GM19372 (cell line): ENCODE measurements around the gene TRABD.
"Not testable (repeated sequence)": the region's sequence is repeated elsewhere in the genome, so short reads cannot be mapped to it uniquely, and the experiment has no call there.

Experiments
- ATAC-seq: cut with Tn5 transposase; IDR thresholded peaks from one replicate; pipeline ENCODE4 v1.9.1; 2021; ENCODE audit warnings: mild to moderate bottlenecking, low read depth, moderate library complexity; ENCODE audit not compliant: unreplicated experiment

Gene TRABD

DNA sequence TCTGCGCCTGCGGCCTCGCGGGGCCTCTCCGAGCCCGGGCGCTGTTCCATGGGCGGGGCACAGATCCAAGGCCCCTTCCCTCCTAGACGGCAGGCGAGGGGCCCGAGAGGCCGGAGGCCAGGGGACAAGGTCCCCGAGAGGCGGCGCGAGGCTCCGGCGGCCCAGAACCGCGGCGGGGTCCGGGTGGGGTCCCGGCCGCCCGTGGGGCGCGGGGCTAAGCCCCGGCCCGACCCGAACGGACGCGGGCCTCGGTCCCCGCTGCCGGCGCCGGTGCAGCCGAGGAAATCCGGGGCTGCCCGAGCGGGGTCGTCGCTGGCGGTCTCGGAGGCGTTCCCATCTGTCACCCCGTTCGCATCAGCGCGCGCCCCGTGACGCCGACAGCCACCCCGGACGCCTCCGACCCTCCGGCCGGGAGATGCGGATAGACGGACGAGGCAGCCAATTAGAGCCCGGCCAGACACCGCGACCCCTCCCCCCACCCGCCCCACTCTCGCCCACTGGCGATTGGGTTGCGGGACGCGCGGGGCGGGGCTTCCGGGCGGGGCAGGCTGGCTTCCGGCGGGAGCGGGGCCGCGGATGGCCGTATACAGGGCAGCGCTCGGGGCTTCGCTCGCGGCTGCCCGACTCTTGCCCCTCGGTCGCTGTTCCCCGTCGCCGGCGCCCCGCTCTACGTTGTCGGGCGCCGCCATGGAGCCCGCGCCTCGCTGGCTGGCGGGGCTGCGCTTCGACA, 14.9 kb downstream of the TRABD start, which contains the start of gene SELENOO:
TSS of gene SELENOO (plus strand) at position 551 of the 730 bp plus-strand sequence. CDS start at position 577, 26 bp downstream.
- peak; percentile 78 for ATAC-seq

DNA sequence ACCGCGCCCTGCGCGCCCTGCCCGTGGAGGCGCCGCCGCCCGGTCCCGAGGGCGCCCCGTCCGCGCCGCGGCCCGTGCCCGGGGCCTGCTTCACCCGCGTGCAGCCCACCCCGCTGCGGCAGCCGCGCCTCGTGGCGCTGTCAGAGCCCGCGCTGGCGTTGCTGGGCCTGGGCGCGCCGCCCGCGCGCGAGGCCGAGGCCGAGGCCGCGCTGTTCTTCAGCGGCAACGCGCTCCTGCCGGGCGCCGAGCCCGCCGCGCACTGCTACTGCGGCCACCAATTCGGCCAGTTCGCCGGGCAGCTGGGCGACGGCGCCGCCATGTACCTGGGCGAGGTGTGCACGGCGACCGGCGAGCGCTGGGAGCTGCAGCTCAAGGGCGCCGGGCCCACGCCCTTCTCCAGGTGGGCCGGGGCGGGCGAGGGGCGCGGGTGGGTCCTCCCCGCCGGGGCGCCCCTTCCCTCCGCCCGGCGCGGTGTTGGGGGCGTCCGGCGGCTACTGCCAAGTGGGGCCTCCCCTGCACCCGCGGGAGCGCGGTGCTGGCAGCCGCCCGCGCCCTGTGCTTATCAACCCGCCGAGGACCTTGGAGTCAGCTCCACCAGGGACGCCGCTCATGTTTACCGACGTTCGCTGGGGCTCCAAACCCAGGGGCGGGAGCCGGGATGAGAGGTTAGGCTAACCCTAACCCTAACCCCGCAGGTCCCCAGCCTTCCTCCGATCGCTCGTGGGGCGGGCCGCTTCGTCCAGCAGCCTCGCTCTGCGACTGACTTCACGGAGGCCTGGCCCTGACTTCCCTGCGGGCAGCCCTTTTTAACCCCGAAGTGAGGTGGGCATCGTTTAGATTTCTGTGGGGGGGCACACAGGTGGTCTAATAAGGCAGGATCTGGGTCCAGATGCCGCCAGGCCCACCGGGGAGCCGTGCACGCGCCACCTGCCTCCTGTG, 15.7 kb downstream of the TRABD start:
- ATAC-seq, result peak; percentile 30

DNA sequence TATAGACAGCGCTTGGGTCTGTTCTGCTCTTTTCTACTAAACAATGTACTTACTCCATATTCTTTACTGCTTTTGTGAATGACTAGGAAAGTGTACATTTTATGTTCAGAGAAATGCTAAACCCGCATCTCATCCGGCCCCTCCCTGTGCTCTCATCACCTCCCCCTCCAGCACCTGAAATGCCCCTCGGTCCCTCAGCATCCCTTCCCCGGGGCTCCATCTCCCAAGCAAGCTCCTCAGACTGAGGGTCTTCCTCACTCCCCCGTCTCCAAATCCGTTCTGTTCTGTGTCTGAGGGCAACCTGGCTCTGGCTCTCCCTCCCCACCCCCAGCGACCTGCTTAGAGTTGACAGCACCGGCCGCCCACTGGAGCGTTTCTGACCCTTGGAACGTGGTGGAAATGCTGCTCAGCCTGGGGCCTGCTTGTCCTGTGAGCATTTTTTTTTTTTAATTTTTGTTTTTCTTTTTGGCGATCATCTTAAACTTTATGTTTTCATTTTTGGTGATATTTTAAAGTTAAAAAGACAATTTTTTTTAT, 16.5 kb downstream of the TRABD start:
- no peak for ATAC-seq

DNA sequence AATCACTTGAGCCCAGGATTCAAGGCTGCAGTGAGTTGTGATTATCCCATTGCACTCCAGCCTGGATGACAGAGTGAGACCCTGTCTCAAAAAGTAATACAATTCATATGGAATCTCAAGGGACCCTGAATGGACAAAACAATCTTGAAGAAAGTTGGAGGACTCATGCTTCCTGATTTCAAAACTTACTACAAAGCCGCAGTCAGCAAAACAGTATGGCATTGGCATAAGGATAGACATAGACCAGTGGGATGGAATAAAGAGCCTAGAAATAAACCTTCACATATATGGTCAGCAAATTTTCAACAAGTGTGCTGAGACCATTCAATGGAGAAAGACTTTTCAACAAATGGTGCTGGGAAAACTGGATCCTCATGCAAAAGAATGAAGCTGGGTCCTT, 17.6 kb downstream of the TRABD start:
- ATAC-seq, result no peak

DNA sequence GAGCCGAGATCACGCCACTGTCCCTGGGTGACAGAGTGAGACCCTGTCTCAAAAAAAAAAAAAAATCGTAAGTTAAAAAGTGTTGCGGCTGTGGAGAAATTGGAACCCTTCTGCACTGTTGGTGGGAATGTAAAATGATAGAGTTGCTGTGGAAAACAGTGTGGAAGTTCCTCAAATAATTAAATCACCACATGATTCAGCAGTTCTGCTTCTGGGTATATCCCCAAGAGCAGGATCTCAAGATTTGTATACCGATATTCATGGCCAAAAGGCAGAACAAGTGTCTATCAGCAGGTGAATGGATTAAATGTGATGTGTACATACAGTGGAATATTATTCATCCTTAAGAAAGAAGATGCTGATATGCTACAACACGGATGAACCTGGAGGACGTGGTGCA, 18.9 kb downstream of the TRABD start:
- no peak for ATAC-seq

DNA sequence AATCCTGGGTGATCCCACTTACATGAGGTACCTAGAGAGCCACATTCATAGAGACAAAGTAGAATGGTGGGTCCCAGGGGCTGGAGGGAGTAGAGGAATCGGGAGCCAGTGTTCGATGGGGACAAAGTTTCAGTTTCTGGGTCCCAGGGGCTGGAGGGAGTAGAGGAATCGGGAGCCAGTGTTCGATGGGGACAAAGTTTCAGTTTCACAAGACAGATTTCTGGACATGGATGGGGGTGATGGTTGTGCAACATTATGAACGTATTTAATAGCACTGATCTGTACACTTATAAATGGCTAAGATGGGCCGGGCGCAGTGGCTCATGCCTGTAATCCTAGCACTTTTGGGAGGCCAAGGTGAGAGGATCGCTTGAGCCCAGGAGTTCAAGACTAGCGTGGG, 19.3 kb downstream of the TRABD start:
- not testable (repeated sequence) for ATAC-seq

DNA sequence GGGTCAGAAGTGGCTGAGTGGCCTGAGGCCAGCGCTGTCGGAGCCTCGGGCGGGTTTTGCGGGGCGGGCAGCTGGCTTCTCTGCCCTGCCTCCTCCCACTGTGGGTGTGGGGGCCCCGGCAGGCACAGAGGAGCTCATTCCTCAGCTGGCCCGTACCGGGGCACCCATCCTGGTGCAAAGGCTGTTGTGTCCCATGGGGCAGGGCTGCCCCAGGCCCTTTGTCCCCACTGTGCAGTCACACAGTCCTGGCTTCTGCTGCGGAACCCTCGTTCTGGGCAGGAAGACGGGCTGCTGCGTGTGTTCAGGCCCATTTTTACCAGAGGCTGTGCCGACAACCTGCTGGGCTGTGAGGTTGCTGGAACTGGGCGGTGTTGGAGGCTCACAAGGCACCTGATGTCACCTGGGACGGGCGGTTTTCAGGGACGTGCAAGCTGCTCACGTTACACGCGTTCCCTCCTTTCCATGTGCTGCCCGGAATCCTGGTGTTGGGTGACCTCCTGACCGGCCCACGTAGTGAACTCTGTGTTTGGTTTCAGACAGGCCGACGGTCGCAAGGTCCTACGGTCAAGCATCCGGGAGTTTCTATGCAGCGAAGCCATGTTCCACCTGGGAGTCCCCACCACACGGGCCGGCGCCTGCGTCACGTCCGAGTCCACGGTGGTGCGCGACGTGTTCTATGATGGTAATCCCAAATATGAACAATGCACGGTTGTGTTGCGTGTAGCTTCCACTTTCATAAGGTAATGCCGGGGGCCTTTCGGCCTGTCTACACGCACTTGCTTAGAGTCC, 20.3 kb downstream of the TRABD start:
- no peak for ATAC-seq

DNA sequence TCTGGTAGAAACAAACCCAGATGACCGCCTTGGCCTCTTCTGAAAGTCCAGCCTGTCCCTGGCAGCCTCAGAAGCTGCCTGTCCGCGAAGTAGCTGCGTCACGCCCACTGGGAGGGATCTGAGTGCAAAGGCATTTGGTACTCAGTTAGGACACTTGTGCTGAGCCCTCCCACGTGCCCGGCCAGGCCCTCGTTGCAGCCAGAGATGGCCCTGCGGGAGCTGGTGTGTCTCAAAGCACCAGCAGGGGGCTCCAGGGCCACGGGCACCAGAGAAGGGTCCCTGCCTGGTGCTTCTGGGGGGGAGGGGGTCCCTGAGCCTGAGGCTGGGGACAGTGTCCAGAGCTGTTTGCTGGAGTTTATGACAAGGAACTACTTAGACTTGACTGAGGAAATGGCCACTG, 20.9 kb downstream of the TRABD start:
- ATAC-seq, result no peak

DNA sequence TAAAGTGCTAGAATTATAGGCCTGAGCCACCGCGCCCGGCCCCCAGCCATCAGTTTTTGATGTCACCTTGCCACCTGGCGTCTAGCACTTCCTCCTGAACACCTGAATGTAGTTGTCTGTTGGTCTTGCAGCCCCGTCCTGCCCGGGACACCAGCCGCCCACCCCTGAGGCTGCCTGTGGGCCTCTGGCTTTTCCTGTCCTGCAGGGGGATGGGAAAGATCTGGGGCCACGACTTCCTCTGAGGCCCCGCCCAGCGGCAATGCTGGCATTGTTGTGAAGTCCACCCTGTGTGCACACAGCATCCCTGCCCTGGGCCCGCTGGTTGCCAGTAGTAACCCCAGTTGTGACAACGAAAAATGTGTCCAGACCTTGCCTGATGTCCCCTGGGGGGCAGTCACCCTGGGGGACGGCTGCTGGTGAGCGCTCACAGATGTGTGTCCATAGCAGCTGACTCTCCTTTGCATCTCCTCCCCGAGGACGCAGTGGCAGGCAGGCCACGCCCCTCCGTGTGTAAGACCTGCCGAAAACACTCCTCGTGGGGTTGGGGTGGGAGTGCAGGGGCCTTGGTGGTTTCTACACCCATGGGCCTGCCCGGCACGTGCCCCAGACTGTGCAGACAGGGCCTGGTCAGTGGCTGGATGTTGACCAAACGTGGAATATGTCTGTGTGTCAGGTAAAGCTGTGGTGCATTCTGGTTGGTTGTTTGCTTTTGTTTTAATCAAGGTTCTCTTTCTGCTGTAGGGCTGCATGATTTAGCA, 21.8 kb downstream of the TRABD start:
- no peak for ATAC-seq

DNA sequence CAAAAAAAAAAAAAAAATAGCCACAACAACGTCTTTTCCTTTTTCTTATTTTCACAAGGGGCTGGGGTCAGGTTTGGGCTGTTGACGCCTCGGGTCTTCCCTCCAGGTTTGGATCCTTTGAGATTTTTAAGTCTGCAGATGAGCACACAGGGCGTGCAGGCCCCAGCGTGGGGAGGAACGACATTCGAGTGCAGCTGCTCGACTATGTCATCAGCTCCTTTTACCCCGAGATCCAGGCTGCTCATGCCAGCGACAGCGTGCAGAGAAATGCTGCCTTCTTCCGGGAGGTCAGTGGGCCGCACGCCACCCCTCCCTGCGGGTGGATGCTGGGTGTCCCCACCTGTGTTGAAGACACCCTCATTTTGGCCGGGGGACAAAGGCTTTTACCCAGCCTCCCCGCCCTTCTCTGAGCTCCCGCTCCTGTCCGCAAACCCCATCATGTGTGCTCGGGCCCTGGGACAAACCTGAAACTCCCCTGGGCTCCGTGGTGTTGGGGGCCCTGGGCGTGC, 22.8 kb downstream of the TRABD start:
- no peak for ATAC-seq

DNA sequence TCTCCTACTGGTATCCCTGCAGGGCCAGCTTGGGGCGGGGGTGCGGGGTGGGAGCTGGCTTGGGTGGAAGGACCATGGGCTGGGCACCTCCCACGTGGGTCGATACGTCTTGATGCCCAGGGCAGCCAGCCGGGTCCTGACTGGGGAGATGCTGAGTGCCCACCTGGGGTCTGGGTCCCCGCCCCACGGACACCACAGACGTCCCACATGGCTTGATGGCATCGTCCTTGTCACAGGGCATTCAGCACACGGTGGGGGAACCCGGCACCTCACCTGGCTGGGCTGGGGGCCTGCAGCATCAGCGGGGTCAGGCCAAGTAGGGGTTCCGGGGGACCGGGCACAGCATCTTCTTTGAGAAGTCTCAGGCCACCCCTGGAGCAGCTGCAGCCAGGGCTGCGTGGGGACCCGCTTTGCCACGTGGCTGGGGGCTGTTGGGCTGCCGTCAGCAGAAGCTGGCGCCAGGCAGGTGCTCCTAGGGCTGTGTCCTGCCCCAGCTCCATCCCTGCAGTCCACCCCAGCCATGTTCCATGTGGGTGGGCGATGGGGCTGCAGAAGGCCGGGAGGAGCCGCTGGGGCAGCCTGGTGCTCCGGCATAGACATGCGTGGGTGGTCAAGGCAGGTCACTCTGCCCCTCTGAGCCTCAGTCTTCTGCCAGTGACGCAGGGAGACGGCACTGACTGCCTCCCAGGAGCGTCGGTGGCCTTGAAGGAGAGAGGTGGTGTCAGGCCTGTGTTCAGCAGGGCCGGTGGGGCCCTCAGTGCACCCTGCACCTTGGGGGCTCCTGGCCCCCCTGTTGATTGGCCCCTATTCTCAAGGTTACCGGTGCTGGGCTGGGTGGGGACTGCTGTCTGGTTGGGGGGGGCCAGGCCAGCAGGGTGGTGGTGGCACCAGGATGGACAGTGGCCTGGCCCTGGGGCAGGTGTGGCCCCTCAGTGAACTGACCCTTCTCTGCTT, 23.5 kb downstream of the TRABD start:
- ATAC-seq, result no peak

DNA sequence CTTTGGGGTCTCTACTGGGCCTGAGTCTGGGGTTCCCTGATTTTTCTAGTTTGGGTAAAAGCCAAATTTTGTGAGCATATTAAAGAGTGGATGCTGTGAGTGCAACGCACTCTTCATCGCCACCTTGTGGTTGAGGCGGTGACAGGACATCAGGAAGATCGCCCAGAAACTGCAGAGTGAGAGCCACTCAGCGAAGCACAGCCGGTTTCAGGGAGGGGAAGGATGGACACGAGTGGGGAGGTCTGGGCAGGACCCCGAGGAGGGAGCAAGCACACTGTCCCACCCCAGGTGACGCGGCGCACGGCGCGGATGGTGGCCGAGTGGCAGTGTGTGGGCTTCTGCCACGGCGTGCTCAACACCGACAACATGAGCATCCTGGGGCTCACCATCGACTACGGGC, 24.2 kb downstream of the TRABD start:
- ATAC-seq, result no peak

DNA sequence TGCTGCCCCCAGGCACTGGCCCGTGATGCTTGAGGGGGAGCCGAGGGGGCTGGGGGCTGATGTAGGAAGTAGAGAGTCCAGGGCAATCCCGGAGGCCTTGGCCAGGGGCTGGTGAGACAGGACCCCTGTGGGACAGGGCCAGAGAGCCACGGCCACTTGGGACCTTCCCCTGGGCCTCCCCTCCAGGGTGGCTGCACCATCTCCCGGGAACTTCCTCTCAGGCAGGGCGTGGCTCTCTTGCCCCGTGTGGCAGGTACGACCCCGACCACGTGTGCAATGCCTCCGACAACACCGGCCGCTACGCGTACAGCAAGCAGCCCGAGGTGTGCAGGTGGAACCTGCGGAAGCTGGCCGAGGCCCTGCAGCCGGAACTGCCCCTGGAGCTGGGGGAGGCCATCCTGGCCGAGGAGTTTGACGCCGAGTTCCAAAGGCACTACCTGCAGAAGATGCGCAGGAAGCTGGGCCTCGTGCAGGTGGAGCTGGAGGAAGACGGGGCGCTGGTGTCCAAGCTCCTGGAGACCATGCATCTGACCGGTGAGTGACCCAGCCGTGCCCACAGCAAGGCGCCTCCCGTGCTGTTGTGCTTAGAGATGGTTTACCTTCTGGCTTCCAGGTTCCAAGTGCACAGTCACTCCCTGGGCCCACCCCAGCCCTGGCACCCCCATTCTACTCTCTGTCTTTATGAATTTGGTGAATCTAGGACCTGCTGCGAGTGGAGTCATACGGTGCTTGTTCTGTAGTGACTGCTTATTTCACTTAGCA, 24.8 kb downstream of the TRABD start:
- ATAC-seq, result no peak

DNA sequence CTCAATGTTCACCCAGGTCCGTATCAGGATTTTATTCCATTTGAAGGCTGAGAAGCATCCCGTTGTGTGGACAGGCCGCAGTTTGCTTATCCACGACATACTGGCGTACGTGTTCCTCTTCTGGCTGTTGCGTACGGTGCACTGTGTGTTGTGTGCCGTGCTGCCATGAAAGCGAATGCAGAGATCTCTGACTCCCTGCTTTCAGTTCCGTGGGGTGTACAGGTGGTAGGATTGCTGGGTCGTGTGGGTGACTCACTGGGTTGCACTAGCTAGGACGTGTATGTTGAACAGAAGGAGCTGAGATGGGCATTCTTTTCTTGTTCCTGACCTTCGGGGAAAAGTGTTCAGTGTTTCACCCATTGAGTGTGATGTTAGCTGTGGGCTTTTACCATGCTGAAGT, 25.4 kb downstream of the TRABD start:
- ATAC-seq, result no peak

DNA sequence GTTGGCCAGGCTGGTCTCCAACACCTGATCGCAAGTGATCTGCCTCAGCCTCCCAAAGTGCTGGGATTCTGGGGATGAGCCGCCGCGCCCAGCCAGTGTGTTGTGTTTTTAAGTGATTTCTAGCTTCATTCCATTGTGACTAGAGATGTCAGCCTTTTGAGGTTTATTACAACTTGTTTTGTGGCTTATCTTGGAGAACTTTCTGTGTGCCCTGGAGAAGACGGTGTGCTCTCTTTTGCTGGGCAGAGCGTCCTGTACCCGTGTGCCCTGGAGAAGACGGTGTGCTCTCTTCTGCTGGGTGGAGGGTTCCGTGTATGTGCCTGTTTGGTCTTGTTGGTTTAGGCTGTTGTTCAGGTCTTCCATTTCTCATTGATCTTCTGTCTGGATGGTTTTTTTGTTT, 27.6 kb downstream of the TRABD start:
- no peak for ATAC-seq

DNA sequence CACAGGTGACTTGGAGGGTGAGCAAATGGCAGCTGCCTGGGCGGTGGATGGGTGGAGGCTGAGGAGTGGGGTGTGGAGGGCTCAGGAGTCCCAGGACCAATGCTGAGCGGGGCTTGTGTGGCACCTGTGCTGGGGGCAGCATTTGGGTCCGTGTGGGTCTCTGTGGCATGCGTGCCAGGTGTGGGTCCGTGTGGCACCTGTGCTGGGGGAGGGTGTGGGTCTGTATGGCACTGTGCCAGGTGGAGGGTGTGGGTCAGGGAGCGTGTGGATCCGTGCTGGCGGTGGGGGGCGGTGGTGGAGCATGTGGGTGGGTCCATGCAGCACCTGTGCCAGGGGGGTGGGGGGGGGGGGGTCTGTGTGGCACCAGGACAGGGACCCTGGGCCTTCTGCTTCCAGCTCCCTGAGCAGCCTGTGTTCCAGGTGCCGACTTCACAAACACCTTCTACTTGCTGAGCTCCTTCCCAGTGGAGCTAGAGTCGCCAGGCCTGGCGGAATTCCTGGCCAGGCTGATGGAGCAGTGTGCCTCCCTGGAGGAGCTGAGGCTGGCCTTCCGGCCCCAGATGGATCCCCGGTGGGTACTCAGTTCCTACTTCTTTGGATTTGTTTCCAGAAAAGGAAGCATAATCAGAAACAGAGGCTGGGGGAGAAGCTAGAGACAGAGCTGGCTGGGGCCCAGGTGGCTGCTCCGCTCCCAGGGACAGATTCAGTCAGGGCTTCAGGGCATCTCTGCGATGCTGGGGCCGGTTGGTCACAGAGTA, 29.8 kb downstream of the TRABD start:
- no peak for ATAC-seq

DNA sequence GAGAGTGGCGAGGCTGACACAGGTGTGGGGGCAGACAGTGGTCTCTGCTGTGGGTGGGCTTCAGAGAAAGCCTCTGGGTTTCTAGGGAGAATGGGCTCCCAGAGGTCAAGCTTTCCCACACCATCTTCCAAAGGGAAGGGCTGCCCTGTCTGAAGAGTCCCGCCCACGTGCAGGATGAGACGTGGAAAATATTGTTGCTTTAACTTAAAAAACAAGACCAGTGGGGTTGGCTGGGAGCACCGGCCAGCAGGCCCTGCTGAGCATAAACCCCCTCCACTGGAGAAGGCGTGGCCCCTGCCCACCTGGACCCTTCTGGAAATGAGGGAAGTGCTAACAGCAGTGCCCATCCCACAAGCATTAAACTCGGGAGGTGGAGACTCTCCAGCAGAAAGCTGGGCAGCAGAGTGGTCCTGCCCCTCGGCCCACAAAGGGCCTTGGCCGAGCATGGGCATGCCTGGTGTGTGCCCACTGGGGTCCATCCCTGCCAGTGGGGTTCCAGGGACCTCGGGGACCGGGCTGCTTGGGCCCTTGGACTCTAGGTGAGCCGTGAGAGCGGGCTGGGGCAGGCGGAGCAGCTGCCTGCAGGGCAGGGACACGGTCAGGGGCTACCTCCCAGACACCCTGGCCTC, 30.5 kb downstream of the TRABD start:
- no peak for ATAC-seq
